HTR-8/SVneo (cell line): ENCODE results near the gene GJB5.

Experiments used
- DNase-seq: peaks from one replicate; pipeline ENCODE4 v3.0.0; 2011; ENCODE audit warnings: low spot score, mixed read lengths; ENCODE audit not compliant: insufficient read length
- FAIRE-seq: peaks from 2 replicates; lab custom pipeline; 2011; peaks lifted over from hg19 to GRCh38; lab: Jason Lieb, UNC

The GJB5 gene

GRCh38 chr1:34743775-34744174 lies 11.1 kb upstream of the GJB5 start:
- FAIRE-seq (no peak), DNase-seq (no peak)

DNA sequence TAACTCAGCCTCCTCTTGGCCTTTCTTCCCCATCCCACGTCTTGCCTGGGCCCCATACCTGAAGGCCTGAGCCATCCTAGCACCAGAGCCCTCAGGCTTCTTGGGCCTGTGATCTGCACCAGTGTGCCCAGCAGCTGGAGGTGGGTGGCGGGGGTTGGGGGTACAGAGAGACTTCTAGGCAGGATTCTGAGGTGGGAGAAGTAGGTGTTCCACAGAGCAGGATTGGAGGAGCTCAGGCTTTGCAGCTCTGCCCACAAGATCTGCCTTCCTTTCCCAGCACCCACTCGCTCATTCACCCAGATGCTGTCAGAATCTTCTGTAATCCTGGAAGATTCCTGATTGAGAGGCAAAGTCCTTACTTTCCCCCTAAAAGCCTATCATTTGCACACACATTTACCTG lies 10.0 kb upstream of the GJB5 start:
- no peak for FAIRE-seq
- no peak for DNase-seq

DNA sequence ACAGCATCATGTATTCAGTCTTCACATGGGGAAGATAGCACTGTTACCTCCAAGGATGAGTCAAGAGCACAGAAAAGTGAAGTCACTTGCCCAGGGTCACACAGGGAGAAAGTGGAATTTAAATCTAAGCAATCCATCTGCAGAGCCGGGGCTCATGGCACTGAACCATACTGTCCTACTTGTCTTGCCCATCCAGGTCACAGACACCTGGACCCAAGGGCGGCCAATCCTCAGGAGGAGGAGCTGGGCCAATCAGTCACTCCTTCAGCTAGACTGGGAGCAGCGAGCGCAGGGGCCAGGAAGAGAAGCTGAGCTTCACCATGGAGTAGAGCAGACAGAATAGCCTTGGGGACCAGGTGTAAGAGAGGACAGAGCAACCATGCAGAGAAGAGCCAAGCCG lies 9.2 kb upstream of the GJB5 start:
- no peak for FAIRE-seq

GRCh38 chr1:34746101-34746500 lies 8.7 kb upstream of the GJB5 start:
- FAIRE-seq, result no peak

More for the DNA sequence above, 9.2 kb upstream of the GJB5 start:
- DNase-seq, result no peak

GRCh38 chr1:34746785-34747637 lies 7.8 kb upstream of the GJB5 start:
- FAIRE-seq, result no peak

More at GRCh38 chr1:34746101-34746500, 8.7 kb upstream of the GJB5 start:
- no peak for DNase-seq

GRCh38 chr1:34747638-34747941 lies 7.3 kb upstream of the GJB5 start:
- no peak for FAIRE-seq
- no peak for DNase-seq

More at GRCh38 chr1:34746785-34747637, 7.8 kb upstream of the GJB5 start:
- no peak for DNase-seq

DNA sequence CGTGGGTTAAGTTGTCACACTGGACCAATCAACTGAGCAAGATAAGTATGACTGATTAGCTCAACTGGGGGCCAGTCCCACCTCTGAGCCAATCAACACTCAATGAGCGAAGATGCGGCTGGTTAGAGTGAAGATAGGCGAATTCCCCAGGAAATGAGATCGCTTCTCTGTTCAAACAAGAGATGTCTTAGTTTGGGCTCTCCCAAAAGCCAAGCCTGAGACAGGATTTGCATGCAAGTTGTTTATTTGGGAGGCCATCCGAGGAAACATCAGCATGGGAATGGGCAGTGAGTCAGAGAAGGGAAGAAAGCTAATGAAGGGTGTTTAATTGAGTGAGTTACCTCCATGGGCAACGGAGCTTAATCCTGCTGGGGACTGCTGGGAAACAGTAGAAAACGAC lies 4.9 kb upstream of the GJB5 start:
- no peak for DNase-seq
- FAIRE-seq, result no peak

DNA sequence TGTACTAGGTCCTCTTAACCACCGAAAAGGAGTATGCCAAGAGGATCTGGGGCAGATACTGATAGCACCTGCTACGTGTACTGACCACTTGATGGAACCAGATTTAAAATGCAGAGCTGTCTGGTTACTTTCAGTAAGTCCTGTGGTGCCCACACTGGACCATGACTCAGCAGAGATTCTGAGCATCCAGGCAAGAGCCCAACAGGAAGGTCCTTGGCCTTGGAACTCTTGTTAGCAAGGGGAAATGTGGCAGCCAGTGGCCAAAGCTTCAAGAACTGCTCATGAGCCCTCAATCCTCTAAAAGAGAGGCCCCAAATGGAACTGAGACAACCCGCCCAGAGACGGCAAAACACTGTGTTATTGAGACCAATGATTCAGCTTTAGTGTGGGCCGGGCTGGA lies 4.2 kb upstream of the GJB5 start:
- FAIRE-seq, result no peak
- no peak for DNase-seq

DNA sequence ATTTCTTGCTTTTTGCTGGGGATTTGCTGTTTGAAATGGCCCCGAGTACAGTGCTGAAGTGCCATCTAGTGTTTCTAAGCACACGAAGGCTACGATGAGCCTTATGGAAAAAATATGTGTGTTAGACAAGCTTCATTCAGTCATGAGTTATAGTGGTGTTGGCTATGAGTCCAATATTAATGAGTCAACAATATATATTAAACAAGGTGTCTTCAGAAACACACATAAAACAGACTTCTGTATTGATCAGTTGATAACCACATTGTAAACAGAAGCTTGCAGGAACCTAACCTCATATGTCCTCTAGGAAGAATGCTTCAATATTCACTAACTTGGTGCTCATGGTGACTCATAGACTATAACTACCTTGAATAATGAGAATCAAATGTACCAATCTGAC lies 1.7 kb upstream of the GJB5 start:
- DNase-seq (no peak), FAIRE-seq (no peak)

DNA sequence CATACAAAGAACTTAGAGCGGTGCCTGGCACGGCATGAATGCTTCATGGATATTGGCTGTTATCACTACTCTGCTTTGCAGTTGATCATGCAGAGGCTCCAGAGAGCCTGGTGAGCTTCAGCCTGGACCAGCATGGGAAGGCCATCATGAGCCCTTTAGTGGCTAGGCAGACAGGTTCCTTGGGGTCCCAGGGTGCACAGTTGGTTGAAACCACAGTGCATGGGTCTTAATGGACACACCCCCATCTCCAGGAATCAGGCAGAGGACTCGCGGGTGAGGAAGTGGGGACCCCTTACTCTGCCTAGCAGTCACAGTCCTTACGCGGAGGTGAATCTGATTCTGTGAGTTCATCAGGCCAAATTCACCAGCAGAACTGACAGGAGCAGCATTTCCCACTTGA lies 1.1 kb downstream of the GJB5 start:
- FAIRE-seq, result no peak
- DNase-seq, result no peak

DNA sequence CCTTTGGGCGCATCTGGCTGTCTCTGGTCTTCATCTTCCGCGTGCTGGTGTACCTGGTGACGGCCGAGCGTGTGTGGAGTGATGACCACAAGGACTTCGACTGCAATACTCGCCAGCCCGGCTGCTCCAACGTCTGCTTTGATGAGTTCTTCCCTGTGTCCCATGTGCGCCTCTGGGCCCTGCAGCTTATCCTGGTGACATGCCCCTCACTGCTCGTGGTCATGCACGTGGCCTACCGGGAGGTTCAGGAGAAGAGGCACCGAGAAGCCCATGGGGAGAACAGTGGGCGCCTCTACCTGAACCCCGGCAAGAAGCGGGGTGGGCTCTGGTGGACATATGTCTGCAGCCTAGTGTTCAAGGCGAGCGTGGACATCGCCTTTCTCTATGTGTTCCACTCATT lies 2.5 kb downstream of the GJB5 start:
- DNase-seq (no peak), FAIRE-seq (no peak)

GRCh38 chr1:34758751-34759150 lies 3.9 kb downstream of the GJB5 start:
- no peak for DNase-seq
- no peak for FAIRE-seq

- DNase-seq (no peak), FAIRE-seq (no peak)
These were observed 4.9 kb downstream of the GJB5 start, which contains the start of gene GJB4 for GRCh38 chr1:34759503-34760357. GJB4 (plus strand) TSS chr1:34759740; CDS start chr1:34761255, 1,515 bp downstream.

DNA sequence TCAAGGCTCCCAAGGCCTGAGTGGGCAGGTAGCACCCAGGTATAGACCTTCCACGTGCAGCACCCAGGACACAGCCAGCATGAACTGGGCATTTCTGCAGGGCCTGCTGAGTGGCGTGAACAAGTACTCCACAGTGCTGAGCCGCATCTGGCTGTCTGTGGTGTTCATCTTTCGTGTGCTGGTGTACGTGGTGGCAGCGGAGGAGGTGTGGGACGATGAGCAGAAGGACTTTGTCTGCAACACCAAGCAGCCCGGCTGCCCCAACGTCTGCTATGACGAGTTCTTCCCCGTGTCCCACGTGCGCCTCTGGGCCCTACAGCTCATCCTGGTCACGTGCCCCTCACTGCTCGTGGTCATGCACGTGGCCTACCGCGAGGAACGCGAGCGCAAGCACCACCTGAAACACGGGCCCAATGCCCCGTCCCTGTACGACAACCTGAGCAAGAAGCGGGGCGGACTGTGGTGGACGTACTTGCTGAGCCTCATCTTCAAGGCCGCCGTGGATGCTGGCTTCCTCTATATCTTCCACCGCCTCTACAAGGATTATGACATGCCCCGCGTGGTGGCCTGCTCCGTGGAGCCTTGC lies 6.4 kb downstream of the GJB5 start:
- FAIRE-seq (no peak), DNase-seq (no peak)

GRCh38 chr1:34761776-34762307 lies 7.0 kb downstream of the GJB5 start:
- FAIRE-seq, result no peak

GRCh38 chr1:34762474-34763141 lies 7.8 kb downstream of the GJB5 start:
- no peak for DNase-seq
- no peak for FAIRE-seq

More at GRCh38 chr1:34761776-34762307, 7.0 kb downstream of the GJB5 start:
- no peak for DNase-seq

GRCh38 chr1:34763142-34763781 lies 8.4 kb downstream of the GJB5 start:
- FAIRE-seq, result peak; percentile 4
- DNase-seq, result peak; percentile 58

- FAIRE-seq (no peak), DNase-seq (no peak)
These were observed 14.0 kb downstream of the GJB5 start for GRCh38 chr1:34768856-34769255.

DNA sequence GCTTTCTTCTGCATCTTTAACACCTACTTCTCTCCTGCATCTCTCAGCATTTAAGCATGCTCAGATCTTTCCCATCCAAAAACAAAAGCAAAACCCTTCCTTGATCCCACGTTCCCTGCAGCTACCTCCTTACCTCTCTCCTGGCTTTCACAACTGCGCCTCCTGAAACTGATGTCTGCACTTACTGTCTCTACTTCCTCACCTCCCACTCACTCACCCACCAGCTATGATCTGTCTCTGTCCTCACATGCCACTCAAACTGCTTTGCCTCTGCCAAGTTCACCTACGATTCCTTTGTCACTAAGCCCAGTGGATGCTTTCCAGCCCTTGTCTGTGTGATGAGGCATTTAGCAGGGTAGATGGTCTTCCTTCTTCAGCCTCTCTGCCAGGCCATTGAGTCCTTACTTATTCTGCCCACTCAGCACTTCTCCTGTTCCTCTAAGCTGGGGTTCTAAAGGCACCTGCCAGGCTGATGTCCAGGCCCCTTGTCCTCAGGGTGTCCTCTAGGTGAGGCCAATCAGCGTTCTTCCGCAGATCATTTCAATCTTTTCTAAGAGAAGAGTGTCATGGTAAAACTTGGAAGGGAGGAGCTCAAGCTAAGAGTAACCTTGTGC lies 16.2 kb downstream of the GJB5 start:
- DNase-seq (no peak), FAIRE-seq (no peak)
